Esophagus (tissue), 2 donors: ENCODE data around the gene SLC4A1AP. TPM values are rescaled to one million over a fixed set of nuclear protein-coding genes. Genes with fewer than 3 reads are reported as not detected.

Experiments used
- H3K27ac ChIP-seq, 2 donors: one replicate each; pipeline ENCODE4 v1.5.1; 2013; ENCODE audit warnings: low read depth in 2 of 2, mild to moderate bottlenecking in 2 of 2, inconsistent platforms in 1 of 2, low read length in 1 of 2, moderate library complexity in 1 of 2
- H3K27me3 ChIP-seq, 2 donors: one replicate each; pipeline ENCODE4 v1.6.1; 2013; ENCODE audit warnings: low read length in 2 of 2, control low read depth in 1 of 2, mild to moderate bottlenecking in 1 of 2; ENCODE audit not compliant: insufficient read depth in 2 of 2, control insufficient read depth in 1 of 2
- H3K36me3 ChIP-seq, 2 donors: one replicate each; pipeline ENCODE4 v1.6.1; 2013; ENCODE audit warnings: low read length in 1 of 2; ENCODE audit not compliant: control insufficient read depth in 2 of 2, insufficient read depth in 2 of 2
- H3K4me1 ChIP-seq, 2 donors: one replicate each; pipeline ENCODE4 v1.6.1; 2013; ENCODE audit warnings: low read length in 1 of 2; ENCODE audit not compliant: control insufficient read depth in 2 of 2, insufficient read depth in 2 of 2
- H3K4me3 ChIP-seq, 2 donors: one replicate each; pipeline ENCODE4 v1.5.1; 2013; ENCODE audit warnings: low read length in 2 of 2, mild to moderate bottlenecking in 2 of 2, low read depth in 1 of 2, moderate library complexity in 1 of 2
- H3K9me3 ChIP-seq, 2 donors: one replicate each; pipeline ENCODE4 v1.6.1; 2013; ENCODE audit warnings: mild to moderate bottlenecking in 2 of 2, low read depth in 1 of 2, low read length in 1 of 2, moderate library complexity in 1 of 2; ENCODE audit not compliant: control insufficient read depth in 2 of 2, insufficient read depth in 1 of 2
- WGBS, 2 donors: extraction: QIAGEN DNeasy Blood & Tissue Kit; methylation state at CpG; one replicate each; pipeline ENCODE4 v1.1.7; 2013; 5-methylcytosine and 5-hydroxymethylcytosine counted together
- polyA plus RNA-seq, 2 donors: library from polyadenylated mRNA; stranded (reverse); fragments of 200-250 nt; gene quantifications; one replicate each; pipeline ENCODE4 v1.2.3, GENCODE V29; 2013
- donor health status: healthy with polysubstance abuse.
- donor health status: Bipolar disorder and iron deficiency.

Gene SLC4A1AP
- polyA plus RNA-seq, 2 donors = 10.0 to 15.1 TPM

DNA sequence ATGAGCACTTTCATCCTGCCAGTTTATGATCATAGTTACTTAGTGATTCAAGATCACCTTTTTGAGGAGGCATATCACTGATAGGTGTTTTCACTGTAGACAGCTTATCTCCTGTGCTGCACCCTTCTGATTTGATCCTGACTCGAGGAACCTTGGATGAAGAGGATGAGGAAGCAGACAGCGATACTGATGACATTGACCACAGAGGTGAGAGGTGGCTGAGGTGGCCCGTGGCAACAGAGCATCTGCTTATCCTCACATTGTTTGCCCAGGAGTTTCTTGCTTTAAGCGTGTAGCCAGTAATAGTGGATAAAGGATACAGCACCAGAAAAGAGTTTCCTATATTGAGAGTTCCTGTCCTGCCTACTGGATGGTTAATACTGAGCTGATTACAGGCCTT, 16.0 kb upstream of the SLC4A1AP start:
- Histone ChIP-seq H3K9me3 (no peaks in the 10 kb centered on the region), H3K4me1 (no peaks in the 10 kb centered on the region), H3K36me3 (peaks cover 0 to 13% of the 10 kb centered on the region in 2 donors), H3K27me3 (no peaks in the 10 kb centered on the region), H3K27ac (no peak overlapping the region), H3K4me3 (no peak overlapping the region)
- WGBS, 2 donors = 81 to 88% methylated on average over 4 of the region's 4 CpGs

- Histone ChIP-seq H3K9me3 (no peaks in the 10 kb centered on the region), H3K4me3 (no peak overlapping the region), H3K27ac (no peak overlapping the region), H3K36me3 (peaks cover 2 to 19% of the 10 kb centered on the region in 2 donors), H3K27me3 (no peaks in the 10 kb centered on the region), H3K4me1 (no peaks in the 10 kb centered on the region)
- WGBS, 2 donors = 78 to 80% methylated on average over 4 of the region's 4 CpGs
Measured at GRCh38 chr2:27651056-27651455, 12.6 kb upstream of the SLC4A1AP start.

GRCh38 chr2:27652341-27652740, 11.3 kb upstream of the SLC4A1AP start:
- Histone ChIP-seq H3K36me3 (peaks cover 6 to 20% of the 10 kb centered on the region in 2 donors), H3K9me3 (no peaks in the 10 kb centered on the region), H3K27ac (no peak overlapping the region), H3K4me3 (no peak overlapping the region), H3K4me1 (no peaks in the 10 kb centered on the region), H3K27me3 (no peaks in the 10 kb centered on the region)

GRCh38 chr2:27652790-27653189, 10.9 kb upstream of the SLC4A1AP start:
- Histone ChIP-seq H3K9me3 (no peaks in the 10 kb centered on the region), H3K36me3 (peaks cover 7 to 20% of the 10 kb centered on the region in 2 donors), H3K27me3 (no peaks in the 10 kb centered on the region), H3K4me1 (no peaks in the 10 kb centered on the region), H3K4me3 (no peak overlapping the region), H3K27ac (no peak overlapping the region)
- WGBS, 2 donors = 83 to 86% methylated on average over 1 of the region's 1 CpG

DNA sequence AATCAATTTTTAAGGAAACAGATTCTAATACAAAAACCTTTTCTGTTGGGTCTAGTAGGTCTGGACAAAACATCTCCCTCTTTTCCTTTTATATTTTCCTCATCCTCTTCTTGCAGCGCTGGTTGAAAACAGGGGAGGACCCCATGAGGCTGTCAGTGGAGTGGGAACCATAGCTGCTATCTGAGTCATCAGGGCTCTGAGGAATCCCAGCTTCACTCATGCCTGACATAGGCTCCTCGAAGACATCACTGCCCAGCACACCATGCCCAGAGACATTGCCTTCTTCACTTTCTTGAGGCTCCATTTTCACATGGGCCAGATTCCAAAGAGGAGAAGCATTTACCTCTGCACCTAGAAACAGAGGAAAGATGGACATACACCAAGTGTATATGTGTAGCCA, 10.3 kb upstream of the SLC4A1AP start:
- Histone ChIP-seq H3K9me3 (no peaks in the 10 kb centered on the region), H3K36me3 (peaks cover 7 to 19% of the 10 kb centered on the region in 2 donors), H3K4me1 (no peaks in the 10 kb centered on the region), H3K4me3 (no peak overlapping the region), H3K27ac (no peak overlapping the region), H3K27me3 (no peaks in the 10 kb centered on the region)
- 81 to 85% methylated on average over 2 of the region's 2 CpGs for WGBS, 2 donors

DNA sequence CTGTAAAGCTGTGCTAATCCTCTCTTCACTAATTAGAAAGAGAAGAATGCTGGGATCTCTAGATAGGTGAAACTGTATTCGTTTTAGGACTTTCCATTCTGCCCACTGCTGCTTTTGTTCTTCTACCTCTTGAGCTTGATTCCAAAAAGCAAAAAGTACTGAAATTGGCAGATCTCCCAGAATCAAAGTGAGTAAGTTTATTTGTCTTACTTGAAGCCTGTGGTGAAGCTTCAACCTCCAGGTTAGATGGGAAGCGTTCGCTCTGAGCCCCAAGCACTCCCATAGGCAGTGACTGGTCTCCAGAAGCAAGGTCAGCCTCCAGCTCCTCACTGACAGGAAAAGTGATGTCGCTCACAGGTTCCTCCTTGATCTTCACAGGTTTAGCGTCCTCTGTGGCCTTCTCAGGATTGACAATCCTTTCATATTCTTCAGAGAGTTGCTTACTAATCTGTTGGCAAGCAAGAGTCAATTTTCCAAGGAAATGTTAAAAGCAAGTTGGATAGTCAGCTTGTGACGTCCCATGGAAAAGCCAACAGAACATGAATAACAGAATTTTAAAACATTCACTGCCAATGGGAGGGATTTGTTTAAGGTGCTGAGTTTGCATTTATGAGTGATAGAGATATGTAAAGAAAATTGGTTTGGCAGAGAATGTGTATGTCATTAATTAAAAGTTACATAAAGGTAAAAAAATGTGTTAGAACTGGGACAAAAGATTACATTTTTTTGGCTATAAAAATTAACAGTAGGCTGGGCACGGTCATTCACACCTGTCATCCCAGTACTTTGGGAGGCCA, 8.3 kb upstream of the SLC4A1AP start:
- peaks cover 11 to 16% of the 10 kb centered on the region in 2 donors for H3K36me3 ChIP-seq
- no peak overlapping the region for H3K4me3 ChIP-seq
- H3K27ac ChIP-seq = no peak overlapping the region
- WGBS, 2 donors = 69 to 76% methylated on average over 7 of the region's 7 CpGs
- H3K27me3 ChIP-seq = no peaks in the 10 kb centered on the region
- no peaks in the 10 kb centered on the region for H3K4me1 ChIP-seq
- H3K9me3 ChIP-seq = no peaks in the 10 kb centered on the region

- Histone ChIP-seq H3K27me3 (no peaks in the 10 kb centered on the region), H3K9me3 (no peaks in the 10 kb centered on the region), H3K4me1 (no peaks in the 10 kb centered on the region), H3K27ac (no peak overlapping the region), H3K36me3 (peaks cover 9 to 14% of the 10 kb centered on the region in 2 donors), H3K4me3 (no peak overlapping the region)
- 83 to 84% methylated on average over 1 of the region's 1 CpG for WGBS, 2 donors
Measured at GRCh38 chr2:27661371-27661770, 2.3 kb upstream of the SLC4A1AP start.

DNA sequence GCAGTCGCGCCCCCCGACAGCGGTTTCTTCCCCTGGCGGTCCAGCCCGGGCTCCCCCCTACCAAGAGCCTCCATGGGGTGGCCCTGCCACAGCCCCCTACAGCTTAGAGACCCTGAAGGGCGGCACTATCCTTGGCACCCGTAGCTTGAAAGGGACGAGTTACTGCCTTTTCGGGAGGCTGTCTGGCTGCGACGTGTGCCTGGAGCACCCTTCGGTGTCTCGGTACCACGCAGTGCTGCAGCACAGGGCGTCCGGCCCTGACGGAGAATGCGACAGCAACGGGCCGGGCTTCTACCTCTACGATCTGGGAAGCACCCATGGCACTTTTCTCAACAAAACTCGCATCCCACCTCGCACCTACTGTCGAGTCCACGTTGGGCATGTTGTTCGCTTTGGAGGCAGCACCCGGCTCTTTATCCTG, 475 bp downstream of the SLC4A1AP start:
- H3K4me1 ChIP-seq = no peaks in the 10 kb centered on the region
- WGBS, 2 donors = 3 to 4% methylated on average over 28 of the region's 28 CpGs
- peak overlapping the region; percentile 86 to 98 for H3K27ac ChIP-seq

DNA sequence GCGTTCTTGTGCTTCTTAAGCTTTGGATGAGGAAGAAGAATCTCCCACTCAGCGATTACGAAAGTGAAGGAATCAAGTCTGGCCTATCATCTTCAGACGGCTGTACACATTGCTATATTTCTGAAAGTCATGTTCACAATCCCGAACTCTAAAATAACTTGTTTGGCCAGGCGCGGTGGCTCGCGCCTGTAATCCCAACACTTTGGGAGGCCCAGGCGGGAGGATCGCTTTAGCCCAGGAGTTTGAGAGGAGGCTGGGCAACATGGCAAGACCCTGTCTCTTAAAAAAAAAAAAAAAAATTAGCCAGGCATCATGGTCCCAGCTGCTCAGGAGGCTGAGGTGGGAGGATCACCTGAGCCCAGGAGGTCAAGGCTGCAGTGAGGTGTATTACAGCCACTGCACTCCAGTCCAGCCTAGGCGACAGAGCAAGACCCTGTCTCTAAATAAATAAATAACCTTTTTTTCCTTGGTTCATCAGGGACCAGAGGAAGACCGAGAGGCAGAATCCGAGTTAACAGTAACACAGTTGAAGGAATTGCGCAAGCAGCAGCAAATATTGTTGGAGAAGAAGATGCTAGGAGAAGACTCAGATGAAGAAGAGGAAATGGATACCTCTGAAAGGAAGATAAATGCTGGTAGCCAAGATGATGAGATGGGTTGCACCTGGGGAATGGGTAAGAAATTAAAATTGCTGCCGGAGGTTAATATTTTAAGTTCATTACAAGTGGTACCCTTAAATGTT, 1.1 kb downstream of the SLC4A1AP start:
- Histone ChIP-seq H3K4me3 (peak overlapping the region; percentile 81 to 87), H3K9me3 (no peaks in the 10 kb centered on the region), H3K27ac (peak overlapping the region in 1 of 2 donors; percentile 98), H3K36me3 (peaks cover 7 to 9% of the 10 kb centered on the region in 2 donors), H3K27me3 (no peaks in the 10 kb centered on the region), H3K4me1 (no peaks in the 10 kb centered on the region)
- WGBS, 2 donors = 84 to 85% methylated on average over 16 of the region's 16 CpGs

More for the DNA sequence above, 475 bp downstream of the SLC4A1AP start:
- H3K9me3 ChIP-seq = no peaks in the 10 kb centered on the region
- no peaks in the 10 kb centered on the region for H3K27me3 ChIP-seq
- peak overlapping the region; percentile 81 to 87 for H3K4me3 ChIP-seq
- H3K36me3 ChIP-seq = peaks cover 7 to 9% of the 10 kb centered on the region in 2 donors
